Diencephalon (tissue), 1 donor: ENCODE data around the gene MAGEF1. TPM values are rescaled to one million over a fixed set of nuclear protein-coding genes. Genes with fewer than 3 reads are reported as not detected.

Experiments used
- total RNA-seq: library from RNA; depleted of rRNA; stranded (reverse); fragments of >200 nt; gene quantifications from one replicate; pipeline ENCODE4 v1.2.3, GENCODE V29; 2014

The MAGEF1 gene
- total RNA-seq = 47.1 TPM

GRCh38 chr3:184711493-184712247, at the start of gene MAGEF1:
MAGEF1 (minus strand) TSS chr3:184712064; CDS start chr3:184711821, 243 bp downstream.

Other genes starting within 250 kb of the MAGEF1 start
- 20.5 TPM for gene EPHB3, start 150.3 kb downstream of the MAGEF1 start, total RNA-seq
- gene VPS8, start 100.1 kb upstream of the MAGEF1 start, total RNA-seq = 164 TPM